K562 (cell line): ENCODE data around the gene EMID1. TPM values are rescaled to one million over a fixed set of nuclear protein-coding genes. Genes with fewer than 3 reads are reported as not detected.

Experiments used
- FOXA3 ChIP-seq, 2 experiments: fragments of 450-650 bp in 1 of 2; sonication (generic) in 1 of 2; formaldehyde crosslinking; IDR thresholded peaks in 1 of 2; conservative IDR thresholded peaks in 1 of 2; 2 replicates each; pipeline versions ENCODE4 v1.4.0 to v1.8.0; 2020 to 2022; ENCODE audit warnings: mild to moderate bottlenecking in 2 of 2, missing genetic modification reagents in 1 of 2
- GABPB1 ChIP-seq: sonication (generic); formaldehyde crosslinking; IDR thresholded peaks from 2 replicates; pipeline ENCODE4 v1.8.0; 2022; ENCODE audit warnings: mild to moderate bottlenecking, missing genetic modification reagents
- RCOR1 ChIP-seq, 2 experiments: IDR thresholded peaks; 2 replicates each; pipeline ENCODE4 v1.6.1; 2012; ENCODE audit warnings: low read depth in 2 of 2, low read length in 2 of 2, borderline replicate concordance in 1 of 2, improper control_type of control experiment in 1 of 2
- polyA plus RNA-seq, 8 experiments: library from polyadenylated mRNA; depleted of rRNA in 4 of 8; stranded (reverse) in 5 of 8; unstranded in 3 of 8; fragments of >200 nt; fragmentation: Nextera tagmentation in 2 of 8; fragmentation: Illumina TruSeq in 1 of 8; extraction: Ambion mirVana in 2 of 8; extraction: Trizol in 1 of 8; gene quantifications; 2 replicates each; pipeline versions ENCODE4 v1.2.1 to v1.2.3, GENCODE V29; 2011 to 2014; ENCODE audit warnings: inconsistent platforms in 1 of 8, missing spikeins in 1 of 8
- total RNA-seq, 7 experiments: library from RNA; depleted of rRNA in 6 of 7; stranded (reverse); fragments of >200 nt in 6 of 7; fragmentation: Illumina TruSeq in 2 of 7; extraction: Trizol in 2 of 7; gene quantifications; 2 replicates each; pipeline versions ENCODE4 v1.2.1 to v1.2.3, GENCODE V29; 2011 to 2021; ENCODE audit warnings: low replicate concordance in 1 of 7
- TF ChIP-seq, protein P1 (sequence below), 2 experiments: fragments of 450-650 bp in 1 of 2; sonication (generic) in 1 of 2; formaldehyde crosslinking in 1 of 2; IDR thresholded peaks; 2 replicates each; pipeline versions ENCODE4 v1.7.1 to v1.9.0; 2016 to 2022; ENCODE audit warnings: inconsistent platforms in 1 of 2, mild to moderate bottlenecking in 1 of 2, missing genetic modification reagents in 1 of 2

EMID1 gene
- total and polyA plus RNA-seq, 9 of the 15 experiments (the other 6 are each of a cell fraction or from before 2014, with no cell fraction given): 0.15 to 7.2 (median 2.7) TPM

DNA sequence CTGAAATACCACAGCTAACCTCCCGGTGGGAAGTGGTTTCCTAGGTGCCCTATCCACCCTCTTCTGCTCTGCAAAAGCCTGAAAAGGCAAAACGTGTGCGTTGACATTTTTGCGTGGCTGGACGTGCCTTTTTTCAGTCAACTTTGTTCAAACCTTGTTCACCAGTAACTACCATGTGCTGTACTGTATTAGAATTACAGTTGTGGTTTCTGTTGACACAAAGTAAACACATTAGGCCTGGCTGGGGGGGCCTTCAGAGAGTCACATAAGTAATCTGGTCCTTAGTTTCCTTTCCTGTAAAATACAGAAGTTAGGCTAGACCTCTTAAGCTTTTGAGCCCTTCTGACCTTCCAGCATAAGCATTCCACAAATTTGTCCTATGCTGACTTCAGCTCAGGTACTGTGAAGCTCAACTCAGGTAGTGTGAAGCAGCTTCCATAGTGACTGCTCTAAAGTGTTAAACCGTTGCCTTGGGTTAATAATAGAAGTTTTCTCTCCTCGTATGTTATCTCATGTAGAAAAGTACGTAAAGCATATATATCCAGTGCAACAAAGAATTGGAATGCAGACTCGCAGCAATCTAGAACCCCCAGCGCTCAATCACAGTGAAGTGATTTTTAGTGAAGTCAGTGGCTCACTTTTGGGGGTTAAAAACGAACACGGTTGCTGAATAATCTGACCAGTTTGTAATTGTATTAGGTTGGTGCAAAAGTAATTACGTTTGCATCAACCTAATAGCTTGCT is 64.2 kb downstream of the EMID1 start (continued):
- TF ChIP-seq, protein P1, sequence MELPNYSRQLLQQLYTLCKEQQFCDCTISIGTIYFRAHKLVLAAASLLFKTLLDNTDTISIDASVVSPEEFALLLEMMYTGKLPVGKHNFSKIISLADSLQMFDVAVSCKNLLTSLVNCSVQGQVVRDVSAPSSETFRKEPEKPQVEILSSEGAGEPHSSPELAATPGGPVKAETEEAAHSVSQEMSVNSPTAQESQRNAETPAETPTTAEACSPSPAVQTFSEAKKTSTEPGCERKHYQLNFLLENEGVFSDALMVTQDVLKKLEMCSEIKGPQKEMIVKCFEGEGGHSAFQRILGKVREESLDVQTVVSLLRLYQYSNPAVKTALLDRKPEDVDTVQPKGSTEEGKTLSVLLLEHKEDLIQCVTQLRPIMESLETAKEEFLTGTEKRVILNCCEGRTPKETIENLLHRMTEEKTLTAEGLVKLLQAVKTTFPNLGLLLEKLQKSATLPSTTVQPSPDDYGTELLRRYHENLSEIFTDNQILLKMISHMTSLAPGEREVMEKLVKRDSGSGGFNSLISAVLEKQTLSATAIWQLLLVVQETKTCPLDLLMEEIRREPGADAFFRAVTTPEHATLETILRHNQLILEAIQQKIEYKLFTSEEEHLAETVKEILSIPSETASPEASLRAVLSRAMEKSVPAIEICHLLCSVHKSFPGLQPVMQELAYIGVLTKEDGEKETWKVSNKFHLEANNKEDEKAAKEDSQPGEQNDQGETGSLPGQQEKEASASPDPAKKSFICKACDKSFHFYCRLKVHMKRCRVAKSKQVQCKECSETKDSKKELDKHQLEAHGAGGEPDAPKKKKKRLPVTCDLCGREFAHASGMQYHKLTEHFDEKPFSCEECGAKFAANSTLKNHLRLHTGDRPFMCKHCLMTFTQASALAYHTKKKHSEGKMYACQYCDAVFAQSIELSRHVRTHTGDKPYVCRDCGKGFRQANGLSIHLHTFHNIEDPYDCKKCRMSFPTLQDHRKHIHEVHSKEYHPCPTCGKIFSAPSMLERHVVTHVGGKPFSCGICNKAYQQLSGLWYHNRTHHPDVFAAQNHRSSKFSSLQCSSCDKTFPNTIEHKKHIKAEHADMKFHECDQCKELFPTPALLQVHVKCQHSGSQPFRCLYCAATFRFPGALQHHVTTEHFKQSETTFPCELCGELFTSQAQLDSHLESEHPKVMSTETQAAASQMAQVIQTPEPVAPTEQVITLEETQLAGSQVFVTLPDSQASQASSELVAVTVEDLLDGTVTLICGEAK (IDR thresholded peaks at IDR 0.05): peak; percentile 49; the same call in 1 of the 2 replicates
- TF ChIP-seq, protein P1 (CRISPR knock-in tag; IDR thresholded peaks at IDR 0.05): no peak
- TF ChIP-seq FOXA3 (CRISPR knock-in tag; conservative IDR thresholded peaks at IDR 0.05 in 1 of 2, IDR thresholded peaks at IDR 0.05 in 1 of 2) (0 out of 4 replicates have a peak, but pooled peaks of 1 of the 2 experiments have one; percentile 18), RCOR1 (IDR thresholded peaks at IDR 0.05; ENCODE audit: borderline replicate concordance in 1 of 2, low read depth in 2 of 2, low read length in 2 of 2) (peak in 1 of 2 experiments; percentile 76; a peak in 2 of 4 replicates), GABPB1 (CRISPR knock-in tag) (0 out of 2 replicates have a peak, but pooled peaks have one; percentile 40)
